HCT116 (cell line): ENCODE results near the gene RFTN1. TPM values are rescaled to one million over a fixed set of nuclear protein-coding genes. Genes with fewer than 3 reads are reported as not detected.

ENCODE experiments used
- ATAC-seq: fragments of 200-7000 bp; cut with Tn5 transposase; 2 replicates; pipeline ENCODE4 v1.9.1; 2020; ENCODE audit warnings: mild to moderate bottlenecking, moderate library complexity
- BruUV-seq: library from RNA; stranded (reverse); fragments of 400-500 nt; replicated peaks from 2 replicates; lab custom pipeline; 2021; lab: Mats Ljungman, UMichigan
- CTCF ChIA-PET: fragments of 300-600 bp; sonication (Branson Sonifier 250); formaldehyde crosslinking; loops from one replicate; lab custom pipeline; 2021; ENCODE audit warnings: antibody characterized with exemption; lab: Charles Lee
- POLR2A ChIA-PET: fragments of 300-600, 350-600 bp; sonication (Branson Sonifier 250); formaldehyde crosslinking; loops from one replicate; lab custom pipeline; 2021; ENCODE audit warnings: antibody characterized with exemption; lab: Charles Lee
- RAD21 ChIA-PET, 2 experiments: fragments of 300-600 bp; sonication (Branson Sonifier 250); formaldehyde crosslinking; loops; one replicate each; lab custom pipeline; 2023; ENCODE audit warnings: low total read pairs in 2 of 2; ENCODE audit not compliant: uncharacterized antibody in 2 of 2, unreplicated experiment in 2 of 2, low non-redundant PET in 1 of 2; lab: Charles Lee
- DNase-seq: peaks from one replicate; pipeline ENCODE4 v3.0.0-alpha.2; 2010; ENCODE audit warnings: low read depth, low spot score
- H2AFZ ChIP-seq: fragments of 200-600 bp; shearing (Covaris generic), sonication (generic); 2 replicates; pipeline ENCODE4 v1.6.1; 2017; ENCODE audit warnings: low read depth, mixed run types, mixed read lengths, antibody characterized with exemption, low read length; ENCODE audit not compliant: poor library complexity, severe bottlenecking
- H3K27ac ChIP-seq: 2 replicates; pipeline ENCODE4 v1.5.1; 2012; ENCODE audit warnings: low read depth, low read length
- H3K27me3 ChIP-seq: fragments of 200-600 bp; sonication (generic); 2 replicates; pipeline ENCODE4 v1.6.1; 2016; ENCODE audit warnings: mixed run types, low read length, mixed read lengths; ENCODE audit not compliant: insufficient read depth
- H3K36me3 ChIP-seq, 2 experiments: fragments of 200-500 bp in 1 of 2; fragments of 200-600 bp in 1 of 2; sonication (Bioruptor generic) in 1 of 2; sonication (generic) in 1 of 2; 2 replicates each; pipeline versions ENCODE4 v1.5.1 to v1.6.1; 2014 to 2016; ENCODE audit warnings: low read length in 2 of 2, inconsistent platforms in 1 of 2, mixed read lengths in 1 of 2, mixed run types in 1 of 2; ENCODE audit not compliant: insufficient read depth in 2 of 2, control insufficient read depth in 1 of 2
- H3K4me1 ChIP-seq, 2 experiments: fragments of 200-600 bp in 1 of 2; sonication (generic) in 1 of 2; 2 replicates each; pipeline versions ENCODE4 v1.5.1 to v1.6.1; 2012 to 2017; ENCODE audit warnings: low read length in 2 of 2, inconsistent platforms in 1 of 2, mild to moderate bottlenecking in 1 of 2, mixed read lengths in 1 of 2, mixed run types in 1 of 2, moderate library complexity in 1 of 2; ENCODE audit not compliant: insufficient read depth in 2 of 2, control insufficient read depth in 1 of 2
- H3K4me2 ChIP-seq: fragments of 200-600 bp; sonication (generic); 2 replicates; pipeline ENCODE4 v1.6.1; 2017; ENCODE audit warnings: mixed run types, low read length, mixed read lengths
- H3K4me3 ChIP-seq, 2 experiments: fragments of 200-600 bp in 1 of 2; sonication (generic) in 1 of 2; replicated peaks in 1 of 2; 2 replicates each; pipeline ENCODE4 v1.5.1; 2011 to 2016; ENCODE audit warnings: low read length in 2 of 2, control low read depth in 1 of 2, low read depth in 1 of 2, mild to moderate bottlenecking in 1 of 2, mixed read lengths in 1 of 2, mixed run types in 1 of 2
- H3K79me2 ChIP-seq: fragments of 200-600 bp; sonication (generic); 2 replicates; pipeline ENCODE4 v1.6.1; 2017; ENCODE audit warnings: mild to moderate bottlenecking, mixed run types, low read length, moderate library complexity, mixed read lengths; ENCODE audit not compliant: insufficient read depth
- H3K9ac ChIP-seq: fragments of 200-600 bp; sonication (generic); 2 replicates; pipeline ENCODE4 v1.6.1; 2016; ENCODE audit warnings: low read length, mixed read lengths
- H3K9me2 ChIP-seq: fragments of 200-600 bp; sonication (generic), shearing (Covaris generic); 2 replicates; pipeline ENCODE4 v1.6.1; 2017; ENCODE audit warnings: mixed run types, mild to moderate bottlenecking, moderate library complexity; ENCODE audit not compliant: insufficient read depth
- H3K9me3 ChIP-seq, 2 experiments: fragments of 200-500 bp in 1 of 2; fragments of 200-600 bp in 1 of 2; sonication (Bioruptor generic) in 1 of 2; sonication (generic) in 1 of 2; 2 replicates each; pipeline ENCODE4 v1.6.1; 2014 to 2017; ENCODE audit warnings: low read length in 2 of 2, mixed read lengths in 2 of 2, inconsistent platforms in 1 of 2, low read depth in 1 of 2, mild to moderate bottlenecking in 1 of 2, mixed run types in 1 of 2, moderate library complexity in 1 of 2; ENCODE audit not compliant: control insufficient read depth in 1 of 2, insufficient read depth in 1 of 2
- H4K20me1 ChIP-seq: fragments of 200-600 bp; sonication (generic), shearing (Covaris generic); 2 replicates; pipeline ENCODE4 v1.6.1; 2017; ENCODE audit warnings: mixed run types, mild to moderate bottlenecking, moderate library complexity; ENCODE audit not compliant: insufficient read depth
- CEBPB ChIP-seq: IDR thresholded peaks from 2 replicates; pipeline ENCODE4 v1.6.1; 2012; ENCODE audit warnings: low read depth
- EGR1 ChIP-seq: IDR thresholded peaks from 2 replicates; pipeline ENCODE4 v1.6.1; 2012; ENCODE audit warnings: low read depth
- ELF1 ChIP-seq: IDR thresholded peaks from 2 replicates; pipeline ENCODE4 v1.6.1; 2012; ENCODE audit warnings: low read depth, borderline replicate concordance
- EZH2phosphoT487 ChIP-seq: fragments of 200-600 bp; IDR thresholded peaks from 2 replicates; pipeline ENCODE4 v1.6.1; 2018; ENCODE audit warnings: antibody characterized with exemption, borderline replicate concordance
- RAD21 ChIP-seq: IDR thresholded peaks from 2 replicates; pipeline ENCODE4 v1.6.1; 2012; ENCODE audit warnings: low read depth, mild to moderate bottlenecking
- SP1 ChIP-seq: IDR thresholded peaks from 2 replicates; pipeline ENCODE4 v1.6.1; 2012; ENCODE audit warnings: low read depth
- intact Hi-C: fragments of 100-400 bp; cut with micrococcal nuclease; formaldehyde crosslinking; loops from 2 replicates; pipeline ENCODE4 v1.10.0; 2022
- total RNA-seq: library from RNA; stranded (reverse); gene quantifications from one replicate; pipeline ENCODE4 v1.2.1, GENCODE V29; 2021; ENCODE audit not compliant: unreplicated experiment

RFTN1 gene
- total RNA-seq, 1 experiment from 2014 or later = 3.9 TPM

DNA sequence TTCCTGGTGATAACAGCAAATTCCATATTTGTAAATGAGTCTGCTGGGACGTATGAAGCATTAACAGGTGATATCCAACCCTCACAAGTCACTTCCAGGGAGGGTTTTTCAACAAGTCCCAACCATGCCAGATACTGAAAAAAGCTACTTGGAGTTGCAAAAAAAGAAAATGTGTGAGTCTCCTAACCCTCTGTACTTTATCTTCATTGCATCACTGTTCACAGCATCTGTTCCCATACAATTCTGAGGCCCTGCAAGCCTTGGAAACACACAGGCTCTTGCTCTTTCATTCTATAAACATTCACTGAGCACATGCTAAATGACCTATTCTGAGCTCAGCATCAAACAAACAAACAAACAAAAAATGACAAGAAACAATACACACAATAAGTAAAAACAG is 120.8 kb downstream of the RFTN1 start:
- ChIA-PET POLR2A (no interaction called here), CTCF (no interaction called here), RAD21 (no interaction called here)
- no peak overlapping the region for H3K27ac ChIP-seq
- no peaks in the 10 kb centered on the region; the same call in 1 of the 2 replicates for H4K20me1 ChIP-seq
- H3K9me2 ChIP-seq = no peaks in the 10 kb centered on the region
- H3K9ac ChIP-seq = no peak overlapping the region
- H3K9me3 ChIP-seq = no peaks in the 10 kb centered on the region
- no peak overlapping the region for H3K4me3 ChIP-seq
- H3K79me2 ChIP-seq = no peaks in the 10 kb centered on the region
- H3K27me3 ChIP-seq = no peaks in the 10 kb centered on the region
- no peak for TF ChIP-seq SP1
- no peak for TF ChIP-seq EZH2phosphoT487
- no peaks in the 10 kb centered on the region for H3K4me1 ChIP-seq
- no peak overlapping the region for H2AFZ ChIP-seq
- DNase-seq = no peak
- no TSS peak for BruUV-seq
- H3K4me2 ChIP-seq = no peak overlapping the region
- no peaks in the 10 kb centered on the region for H3K36me3 ChIP-seq
- no peak for ATAC-seq
- intact Hi-C loops = no loop called here

DNA sequence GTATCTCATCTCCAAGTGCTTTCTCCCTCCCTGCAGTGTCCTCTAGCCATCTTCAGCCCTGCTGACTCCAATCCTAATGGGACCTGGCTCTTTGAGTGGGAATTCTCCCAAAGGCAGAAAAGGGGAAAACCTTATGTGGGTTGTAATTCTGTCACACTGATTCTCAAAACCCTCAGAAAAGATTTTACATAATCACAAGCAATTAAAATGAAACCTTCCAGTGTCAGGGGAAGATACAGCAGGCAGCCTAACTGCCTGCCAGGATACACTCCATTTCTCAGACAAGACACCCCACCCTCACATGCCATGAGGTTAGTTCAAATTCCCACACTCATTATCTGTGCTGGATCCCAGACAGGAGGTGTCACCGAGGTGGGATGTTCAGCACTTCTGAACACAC is 121.4 kb downstream of the RFTN1 start:
- POLR2A ChIA-PET = no interaction called here
- no peaks in the 10 kb centered on the region for H3K9me3 ChIP-seq
- DNase-seq (no peak), ATAC-seq (no peak)
- H3K27ac ChIP-seq = no peak overlapping the region
- intact Hi-C loops = no loop called here
- CTCF ChIA-PET = no interaction called here
- no peaks in the 10 kb centered on the region; the same call in 1 of the 2 replicates for H4K20me1 ChIP-seq
- H3K79me2 ChIP-seq = no peaks in the 10 kb centered on the region
- RAD21 ChIA-PET = no interaction called here
- H3K27me3 ChIP-seq = no peaks in the 10 kb centered on the region
- BruUV-seq = no TSS peak
- H3K4me3 ChIP-seq = no peak overlapping the region
- no peaks in the 10 kb centered on the region for H3K4me1 ChIP-seq
- TF ChIP-seq CEBPB = no peak
- TF ChIP-seq ELF1 = no peak
- TF ChIP-seq EGR1 = no peak
- TF ChIP-seq RAD21 = no peak
- H2AFZ ChIP-seq = no peak overlapping the region
- no peak overlapping the region for H3K4me2 ChIP-seq
- H3K9me2 ChIP-seq = no peaks in the 10 kb centered on the region
- H3K9ac ChIP-seq = no peak overlapping the region
- no peaks in the 10 kb centered on the region for H3K36me3 ChIP-seq
